Memory B cell (primary cell): ENCODE results near the gene AXDND1.
"Not testable (repeated sequence)": the region's sequence is repeated elsewhere in the genome, so short reads cannot be mapped to it uniquely, and the experiment has no call there.

Experiments
- ATAC-seq: fragments of 150-1000 bp; cut with Tn5 transposase; 2 replicates; pipeline ENCODE4 v1.10.0; 2021; ENCODE audit warnings: low read depth, mild to moderate bottlenecking, moderate library complexity
- DNase-seq, 2 donors: peaks; one replicate each; pipeline ENCODE4 v3.0.0; 2022; ENCODE audit warnings: low spot score in 2 of 2
- H3K27ac Mint-ChIP-seq: one replicate; pipeline ENCODE4 v1.8.0; 2022; ENCODE audit warnings: mild to moderate bottlenecking, moderate library complexity, mixed read lengths
- H3K27me3 Mint-ChIP-seq: one replicate; pipeline ENCODE4 v1.8.0; 2022; ENCODE audit warnings: mixed read lengths
- H3K36me3 Mint-ChIP-seq: one replicate; pipeline ENCODE4 v1.8.0; 2022; ENCODE audit warnings: mild to moderate bottlenecking, mixed read lengths
- H3K4me1 Mint-ChIP-seq: one replicate; pipeline ENCODE4 v1.8.0; 2022; ENCODE audit warnings: mixed read lengths
- H3K4me3 Mint-ChIP-seq: one replicate; pipeline ENCODE4 v1.8.0; 2022; ENCODE audit warnings: mild to moderate bottlenecking, moderate library complexity, mixed read lengths
- H3K9me3 Mint-ChIP-seq: one replicate; pipeline ENCODE4 v1.8.0; 2022; ENCODE audit warnings: mixed read lengths

The AXDND1 gene

DNA sequence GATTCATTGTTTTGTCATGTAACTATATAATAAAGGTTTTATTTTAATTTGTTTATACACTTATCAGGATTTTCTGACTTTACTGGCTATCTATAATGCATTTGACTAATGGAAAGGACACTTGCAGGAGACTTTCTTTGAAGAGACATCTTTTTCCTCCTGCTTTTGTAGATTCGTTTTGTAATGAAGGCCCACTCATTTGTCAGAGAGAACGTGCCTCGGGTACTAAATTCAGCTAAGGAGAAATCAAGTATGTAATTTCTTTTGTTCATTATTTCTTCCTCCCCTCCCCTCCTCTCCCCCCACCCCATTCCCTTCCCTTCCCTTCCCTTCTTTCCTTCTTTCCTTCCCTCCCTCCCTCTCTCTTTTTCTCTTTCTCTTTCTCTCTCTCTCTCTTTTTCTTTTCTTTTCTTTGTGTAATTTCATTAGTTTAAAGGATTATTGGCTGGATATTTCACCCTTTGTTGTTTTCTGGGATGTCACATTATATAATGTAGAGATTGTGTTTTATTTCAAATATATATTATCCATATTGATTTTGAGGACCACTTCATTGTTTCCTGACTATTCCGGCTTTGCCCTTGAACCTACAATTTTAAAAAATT, 23.7 kb upstream of the AXDND1 start:
- no peaks in the 10 kb centered on the region for H3K27me3 Mint-ChIP-seq
- H3K4me1 Mint-ChIP-seq = peaks cover 9% of the 10 kb centered on the region
- H3K36me3 Mint-ChIP-seq = peaks cover 30% of the 10 kb centered on the region
- no peak overlapping the region for H3K27ac Mint-ChIP-seq
- DNase-seq (no peak), ATAC-seq (no peak)
- H3K9me3 Mint-ChIP-seq = no peaks in the 10 kb centered on the region
- no peak overlapping the region for H3K4me3 Mint-ChIP-seq

DNA sequence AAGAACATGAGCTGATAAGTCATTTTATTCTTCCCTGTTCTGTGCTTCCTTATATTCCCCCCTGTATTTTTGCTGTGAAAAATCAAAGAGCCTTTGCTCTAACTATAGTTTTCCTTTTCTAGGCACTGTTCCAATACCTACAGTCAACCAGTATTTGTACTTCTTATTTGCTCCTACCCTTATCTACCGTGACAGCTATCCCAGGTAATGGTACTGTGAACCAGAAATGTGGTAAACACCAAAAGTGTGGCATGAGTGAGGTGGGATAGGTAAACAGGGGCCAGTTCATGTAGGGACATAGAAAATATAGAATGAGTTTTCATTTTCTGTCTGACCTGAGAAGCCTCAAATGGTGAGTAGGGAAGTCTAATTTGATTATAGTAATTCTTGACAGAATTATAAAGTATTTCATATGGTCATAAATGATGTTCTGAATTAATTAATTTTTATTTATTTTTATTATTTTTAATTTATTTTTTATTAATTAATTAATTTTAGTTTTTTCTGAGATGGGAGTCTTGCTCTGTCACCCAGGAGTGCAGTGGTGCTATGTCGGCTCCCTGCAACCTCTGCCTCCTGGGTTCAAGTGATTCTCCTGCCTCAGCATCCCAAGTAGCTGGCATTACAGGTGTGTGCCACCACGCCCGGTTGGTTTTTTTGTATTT, 22.9 kb upstream of the AXDND1 start:
- no peaks in the 10 kb centered on the region for H3K27me3 Mint-ChIP-seq
- DNase-seq (no peak), ATAC-seq (no peak)
- no peaks in the 10 kb centered on the region for H3K9me3 Mint-ChIP-seq
- H3K4me3 Mint-ChIP-seq = no peak overlapping the region
- peaks cover 7% of the 10 kb centered on the region for H3K4me1 Mint-ChIP-seq
- H3K27ac Mint-ChIP-seq = no peak overlapping the region
- H3K36me3 Mint-ChIP-seq = peaks cover 32% of the 10 kb centered on the region

DNA sequence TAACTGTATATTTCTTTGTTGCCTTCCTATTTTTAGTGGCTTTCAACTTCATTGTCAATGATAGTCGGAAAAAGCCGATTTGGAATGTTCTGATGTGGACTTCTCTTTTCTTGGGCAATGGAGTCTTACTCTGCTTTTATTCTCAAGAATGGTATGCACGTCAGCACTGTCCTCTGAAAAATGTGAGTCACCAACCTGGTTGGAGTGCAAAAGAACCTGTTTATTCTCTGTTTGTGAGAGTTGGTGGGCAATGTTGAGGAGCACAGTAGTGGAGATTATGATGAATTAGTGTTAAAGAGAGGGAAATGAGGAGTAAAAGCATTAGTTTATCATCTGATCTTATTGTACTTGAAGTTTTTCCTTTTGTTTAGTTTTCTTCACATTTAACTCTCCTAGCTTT, 14.5 kb upstream of the AXDND1 start:
- Mint-ChIP-seq H3K4me3 (no peak overlapping the region), H3K4me1 (no peaks in the 10 kb centered on the region), H3K9me3 (no peaks in the 10 kb centered on the region), H3K27ac (no peak overlapping the region), H3K36me3 (peaks cover 34% of the 10 kb centered on the region), H3K27me3 (no peaks in the 10 kb centered on the region)
- ATAC-seq (no peak), DNase-seq (no peak)

- no peak for ATAC-seq
- H3K9me3 Mint-ChIP-seq = no peaks in the 10 kb centered on the region
- no peaks in the 10 kb centered on the region for H3K4me1 Mint-ChIP-seq
- no peak overlapping the region for H3K4me3 Mint-ChIP-seq
- no peaks in the 10 kb centered on the region for H3K27me3 Mint-ChIP-seq
- DNase-seq = no peak
- no peak overlapping the region for H3K27ac Mint-ChIP-seq
- peaks cover 34% of the 10 kb centered on the region for H3K36me3 Mint-ChIP-seq
Observed at GRCh38 chr1:179352236-179352635, 13.5 kb upstream of the AXDND1 start.

- Mint-ChIP-seq H3K4me1 (no peaks in the 10 kb centered on the region), H3K9me3 (no peaks in the 10 kb centered on the region), H3K36me3 (peaks cover 24% of the 10 kb centered on the region), H3K27ac (peak overlapping the region; percentile 35), H3K4me3 (no peak overlapping the region), H3K27me3 (no peaks in the 10 kb centered on the region)
- no peak for ATAC-seq
- DNase-seq = no peak
Observed at GRCh38 chr1:179353546-179353945, 12.2 kb upstream of the AXDND1 start.

DNA sequence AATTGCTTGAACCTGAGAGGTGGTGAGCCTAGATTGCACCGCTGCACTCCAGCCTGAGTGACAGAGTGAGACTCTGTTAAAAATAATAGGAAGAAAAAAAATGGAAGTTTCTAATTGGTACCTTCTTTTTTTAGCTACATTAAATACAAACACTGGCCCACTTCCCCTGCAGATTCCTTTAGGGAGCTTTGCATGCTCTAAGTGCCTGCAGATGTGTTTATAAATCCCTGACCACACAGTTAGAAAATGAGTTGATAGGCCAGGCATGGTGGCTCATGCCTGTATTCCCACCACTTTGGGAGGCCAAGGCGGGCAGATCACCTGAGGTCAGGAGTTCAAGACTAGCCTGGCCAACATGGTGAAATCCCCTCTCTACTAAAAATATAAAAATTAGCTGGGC, 4.1 kb upstream of the AXDND1 start:
- not testable (repeated sequence) for H3K27ac Mint-ChIP-seq, ATAC-seq, H3K27me3 Mint-ChIP-seq, H3K36me3 Mint-ChIP-seq, H3K4me3 Mint-ChIP-seq, H3K4me1 Mint-ChIP-seq, DNase-seq, H3K9me3 Mint-ChIP-seq

- H3K27me3 Mint-ChIP-seq = no peaks in the 10 kb centered on the region
- ATAC-seq (no peak), DNase-seq (no peak)
Observed at GRCh38 chr1:179366093-179366800, 476 bp downstream of the AXDND1 start.

DNA sequence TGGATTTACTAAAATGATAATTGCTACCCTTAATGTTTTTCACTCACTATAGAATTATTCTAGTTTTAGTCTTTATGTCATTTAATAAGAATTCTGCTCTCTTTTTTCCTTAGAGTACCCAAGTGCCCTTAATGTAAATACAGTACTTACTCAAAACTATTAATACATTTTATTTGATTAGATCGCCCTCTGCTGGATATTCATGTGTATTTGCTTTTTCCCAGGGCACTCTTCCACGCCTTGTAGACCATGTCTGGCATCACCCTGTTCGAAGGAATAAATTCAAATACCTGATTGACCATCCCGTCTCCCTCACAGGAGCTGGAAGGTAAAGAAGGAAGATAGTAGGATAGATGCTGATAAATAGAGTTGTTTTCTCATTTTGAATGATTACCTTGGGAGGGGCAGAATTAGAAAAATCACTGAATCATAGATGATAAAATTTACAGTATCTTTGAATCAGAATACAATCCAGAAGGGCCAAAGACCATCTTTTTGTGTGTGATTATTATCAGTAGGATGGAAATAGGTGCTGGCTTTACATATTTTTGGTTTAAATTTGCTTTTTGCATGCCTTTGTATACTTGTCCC, 4.1 kb downstream of the AXDND1 start:
- DNase-seq = peak; percentile 27 to 71
- Mint-ChIP-seq H3K4me1 (peaks cover 2% of the 10 kb centered on the region), H3K36me3 (no peaks in the 10 kb centered on the region), H3K27ac (no peak overlapping the region), H3K9me3 (no peaks in the 10 kb centered on the region), H3K27me3 (peaks cover 2% of the 10 kb centered on the region), H3K4me3 (no peak overlapping the region)
- ATAC-seq = no peak

More at GRCh38 chr1:179366093-179366800, 476 bp downstream of the AXDND1 start:
- Mint-ChIP-seq H3K4me3 (peak overlapping the region; percentile 93), H3K9me3 (no peaks in the 10 kb centered on the region), H3K27ac (peak overlapping the region; percentile 99), H3K4me1 (peaks cover 2% of the 10 kb centered on the region), H3K36me3 (no peaks in the 10 kb centered on the region)

GRCh38 chr1:179372160-179372559, 6.4 kb downstream of the AXDND1 start:
- H3K9me3 Mint-ChIP-seq = no peaks in the 10 kb centered on the region
- H3K4me3 Mint-ChIP-seq = no peak overlapping the region
- peaks cover 2% of the 10 kb centered on the region for H3K27me3 Mint-ChIP-seq
- ATAC-seq (no peak), DNase-seq (no peak)
- H3K27ac Mint-ChIP-seq = no peak overlapping the region
- H3K36me3 Mint-ChIP-seq = no peaks in the 10 kb centered on the region
- no peaks in the 10 kb centered on the region for H3K4me1 Mint-ChIP-seq

DNA sequence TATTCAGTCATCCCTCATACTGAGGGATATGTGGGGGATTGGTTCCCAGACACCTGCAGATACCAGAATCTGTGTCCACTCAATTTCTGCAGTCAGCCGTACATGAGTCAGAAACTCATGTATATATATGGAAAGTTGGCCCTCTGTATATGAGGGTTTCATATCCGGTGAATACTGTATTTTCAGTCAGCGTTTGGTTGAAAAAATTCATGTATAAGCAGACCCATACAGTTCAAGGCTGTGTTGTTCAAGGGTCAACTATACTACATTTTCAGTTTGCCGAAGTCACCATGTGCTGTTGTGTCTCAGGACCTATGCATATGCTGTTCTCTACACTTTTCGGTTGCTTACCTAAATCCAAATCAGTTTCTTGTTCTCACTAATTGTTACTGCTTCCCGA, 10.5 kb downstream of the AXDND1 start:
- DNase-seq = no peak
- H3K4me3 Mint-ChIP-seq = no peak overlapping the region
- H3K27ac Mint-ChIP-seq = no peak overlapping the region
- H3K9me3 Mint-ChIP-seq = no peaks in the 10 kb centered on the region
- peaks cover 2% of the 10 kb centered on the region for H3K27me3 Mint-ChIP-seq
- no peaks in the 10 kb centered on the region for H3K4me1 Mint-ChIP-seq
- ATAC-seq = no peak
- H3K36me3 Mint-ChIP-seq = no peaks in the 10 kb centered on the region

DNA sequence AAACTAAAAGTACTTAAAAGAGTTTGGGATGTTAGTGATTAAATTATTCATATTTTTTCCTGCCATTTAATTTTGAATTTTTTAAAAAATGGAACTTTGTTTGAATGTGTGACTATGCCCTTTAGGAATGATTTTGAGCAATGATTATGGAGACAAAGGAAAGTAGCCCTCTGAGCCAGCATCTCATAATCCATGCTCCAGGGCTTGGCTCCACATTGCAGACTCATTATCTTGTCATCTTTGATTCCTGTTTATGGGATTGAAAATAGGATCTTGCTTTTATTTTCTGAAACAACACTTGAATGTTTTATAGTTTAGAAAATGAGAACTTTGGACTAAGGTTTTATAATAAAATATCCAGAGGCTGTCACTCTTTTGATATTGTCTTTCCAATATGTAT, 14.5 kb downstream of the AXDND1 start:
- DNase-seq (no peak), ATAC-seq (no peak)
- Mint-ChIP-seq H3K27me3 (no peaks in the 10 kb centered on the region), H3K27ac (no peak overlapping the region), H3K4me1 (no peaks in the 10 kb centered on the region), H3K4me3 (no peak overlapping the region), H3K36me3 (no peaks in the 10 kb centered on the region), H3K9me3 (no peaks in the 10 kb centered on the region)

GRCh38 chr1:179384027-179384426, 18.3 kb downstream of the AXDND1 start:
- Mint-ChIP-seq H3K4me1 (no peaks in the 10 kb centered on the region), H3K36me3 (no peaks in the 10 kb centered on the region), H3K27me3 (no peaks in the 10 kb centered on the region), H3K9me3 (no peaks in the 10 kb centered on the region), H3K27ac (no peak overlapping the region), H3K4me3 (no peak overlapping the region)
- ATAC-seq (no peak), DNase-seq (no peak)

GRCh38 chr1:179385510-179385909, 19.7 kb downstream of the AXDND1 start:
- Mint-ChIP-seq H3K36me3 (no peaks in the 10 kb centered on the region), H3K27ac (no peak overlapping the region), H3K4me3 (no peak overlapping the region), H3K27me3 (no peaks in the 10 kb centered on the region), H3K4me1 (no peaks in the 10 kb centered on the region), H3K9me3 (no peaks in the 10 kb centered on the region)
- no peak for DNase-seq
- no peak for ATAC-seq

- Mint-ChIP-seq H3K4me1 (no peaks in the 10 kb centered on the region), H3K9me3 (peaks cover 14% of the 10 kb centered on the region), H3K27me3 (peaks cover 6% of the 10 kb centered on the region)
Observed at GRCh38 chr1:179393721-179394120, 27.9 kb downstream of the AXDND1 start.

More at GRCh38 chr1:179393721-179394120, 27.9 kb downstream of the AXDND1 start:
- Mint-ChIP-seq H3K4me3 (no peak overlapping the region), H3K27ac (no peak overlapping the region), H3K36me3 (peaks cover 19% of the 10 kb centered on the region)
- ATAC-seq (no peak), DNase-seq (no peak)
